Ectodermal cell (in vitro differentiated cells): Measurements from ENCODE around the gene ART1.
"Not testable (repeated sequence)": the region's sequence is repeated elsewhere in the genome, so short reads cannot be mapped to it uniquely, and the experiment has no call there.

ENCODE experiments used
- H3K27ac ChIP-seq: 2 replicates; pipeline ENCODE4 v1.7.0; 2013; ENCODE audit warnings: mild to moderate bottlenecking, low read depth, low read length; ENCODE audit not compliant: insufficient read depth, poor library complexity, severe bottlenecking
- H3K27me3 ChIP-seq: 2 replicates; pipeline ENCODE4 v1.7.0; 2013; ENCODE audit warnings: mild to moderate bottlenecking, low read length; ENCODE audit not compliant: insufficient read depth, control insufficient read depth, poor library complexity, severe bottlenecking
- H3K36me3 ChIP-seq: one replicate; pipeline ENCODE4 v1.7.0; 2013; ENCODE audit warnings: low read length; ENCODE audit not compliant: control insufficient read depth, insufficient read depth
- H3K4me1 ChIP-seq: one replicate; pipeline ENCODE4 v1.7.0; 2013; ENCODE audit warnings: low read length; ENCODE audit not compliant: control insufficient read depth, insufficient read depth
- H3K4me3 ChIP-seq: 2 replicates; pipeline ENCODE4 v1.7.0; 2013; ENCODE audit warnings: low read depth, low read length, control low read depth; ENCODE audit not compliant: insufficient read depth
- H3K9me3 ChIP-seq: 2 replicates; pipeline ENCODE4 v1.7.0; 2013; ENCODE audit warnings: mild to moderate bottlenecking, low read length, moderate library complexity; ENCODE audit not compliant: control insufficient read depth
- whole genome bisulfite sequencing, 2 experiments: methylation state at CpG; one replicate each; pipeline ENCODE4 v1.1.7; 2013; ENCODE audit warnings: missing lambda C conversion rate in 2 of 2; 5-methylcytosine and 5-hydroxymethylcytosine counted together

The ART1 gene

DNA sequence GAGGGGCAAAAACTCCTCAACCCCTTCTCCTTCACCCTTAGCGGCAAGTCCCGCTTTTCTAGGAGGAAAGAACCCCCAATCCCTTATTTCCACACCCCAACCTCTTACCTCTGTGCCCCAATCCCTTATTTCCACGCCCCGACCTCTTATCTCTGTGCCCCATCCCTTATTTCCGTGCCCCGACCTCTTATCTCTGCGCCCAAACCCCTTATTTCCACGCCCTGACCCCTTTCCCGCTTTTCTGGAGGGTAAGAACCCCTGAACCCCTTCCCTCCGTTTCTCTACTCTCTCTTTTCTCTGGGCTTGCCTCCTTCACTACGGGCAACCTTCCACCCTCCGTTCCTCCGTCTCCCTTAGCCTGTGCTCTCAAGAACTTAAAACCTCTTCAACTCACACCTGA lies 3.9 kb downstream of the ART1 start:
- H3K4me1 ChIP-seq, H3K9me3 ChIP-seq, H3K36me3 ChIP-seq, H3K27me3 ChIP-seq, H3K27ac ChIP-seq, H3K4me3 ChIP-seq: not testable (repeated sequence)
- WGBS, 2 experiments: 80 to 81% methylated on average over 13 of the region's 13 CpGs

GRCh38 chr11:3649374-3649773 lies 4.4 kb downstream of the ART1 start:
- WGBS, 2 experiments: 68 to 69% methylated on average over 9 of the region's 9 CpGs
- H3K9me3 ChIP-seq, H3K4me3 ChIP-seq, H3K36me3 ChIP-seq, H3K27ac ChIP-seq, H3K4me1 ChIP-seq, H3K27me3 ChIP-seq: not testable (repeated sequence)

GRCh38 chr11:3652514-3652913 lies 7.6 kb downstream of the ART1 start:
- WGBS, 2 experiments: 89 to 94% methylated on average over 2 to 3 of the region's 3 CpGs
- H3K36me3 ChIP-seq, H3K27ac ChIP-seq, H3K27me3 ChIP-seq, H3K4me1 ChIP-seq, H3K4me3 ChIP-seq, H3K9me3 ChIP-seq: not testable (repeated sequence)

DNA sequence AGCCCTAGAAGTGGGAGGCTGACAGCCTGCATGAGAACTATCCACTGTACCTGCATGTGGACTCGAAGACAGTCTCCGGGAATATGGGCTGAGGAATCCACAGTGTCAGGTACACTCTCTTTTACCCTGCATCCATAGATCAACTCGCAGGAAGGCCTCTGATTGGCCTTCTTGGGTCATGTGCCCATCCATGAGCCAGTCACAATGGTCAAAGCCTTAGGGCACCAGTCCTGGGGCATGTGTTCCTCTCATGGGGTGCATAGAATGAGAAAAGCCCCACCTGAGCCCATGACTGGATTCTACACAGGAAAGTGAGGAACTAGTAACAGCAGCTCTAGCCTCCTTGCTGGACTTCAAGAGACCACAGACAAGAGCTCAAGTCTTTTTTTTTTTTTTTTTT lies 10.6 kb downstream of the ART1 start:
- H3K27ac ChIP-seq: no peak overlapping the region
- H3K9me3 ChIP-seq: no peaks in the 10 kb centered on the region
- no peak overlapping the region for H3K4me3 ChIP-seq
- no peaks in the 10 kb centered on the region for H3K27me3 ChIP-seq
- no peaks in the 10 kb centered on the region for H3K36me3 ChIP-seq
- 90 to 92% methylated on average over 3 of the region's 3 CpGs for WGBS, 2 experiments
- H3K4me1 ChIP-seq: no peaks in the 10 kb centered on the region

DNA sequence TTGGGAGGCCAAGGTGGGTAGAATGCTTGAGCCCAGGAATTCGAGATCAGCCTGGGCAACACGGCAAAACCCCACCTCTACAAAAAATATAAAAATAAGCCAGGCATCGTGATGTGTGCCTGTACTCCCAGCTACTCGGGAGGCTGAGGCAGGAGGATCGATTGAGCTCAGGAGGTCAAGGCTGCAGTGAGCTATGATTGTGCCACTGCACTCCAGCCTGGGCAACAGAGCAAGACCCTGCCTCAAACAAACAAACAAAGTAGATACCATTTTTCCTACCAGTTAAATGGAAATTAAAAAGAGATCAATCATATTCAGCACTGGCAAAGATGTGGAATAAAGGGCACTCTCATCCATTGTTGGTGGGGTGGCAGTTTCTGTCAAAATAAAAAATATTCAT lies 12.4 kb downstream of the ART1 start:
- H3K36me3 ChIP-seq, H3K4me1 ChIP-seq, H3K4me3 ChIP-seq, H3K9me3 ChIP-seq, H3K27me3 ChIP-seq, H3K27ac ChIP-seq: not testable (repeated sequence)
- WGBS, 2 experiments: 90 to 92% methylated on average over 5 of the region's 5 CpGs

DNA sequence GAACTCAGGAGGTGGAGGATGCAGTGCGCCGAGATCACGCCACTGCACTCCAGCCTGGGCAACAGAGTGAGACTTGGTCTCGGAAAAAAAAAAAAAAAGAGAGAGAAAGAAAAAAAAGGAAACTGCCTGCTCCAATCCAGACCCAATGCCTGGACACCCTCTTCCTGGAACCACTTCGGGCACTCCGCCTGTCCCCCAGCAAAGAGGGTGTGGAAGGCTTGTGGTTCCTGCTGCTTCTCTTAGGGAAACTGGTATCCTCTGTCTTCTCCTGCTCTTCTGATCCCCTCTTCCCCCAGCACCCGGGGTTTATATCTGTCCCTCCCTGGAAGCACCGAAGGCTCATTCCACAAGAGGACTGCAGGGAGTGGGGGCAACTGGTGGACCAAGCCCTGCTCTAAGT lies 13.3 kb downstream of the ART1 start:
- no peaks in the 10 kb centered on the region for H3K36me3 ChIP-seq
- H3K9me3 ChIP-seq: no peaks in the 10 kb centered on the region
- H3K4me3 ChIP-seq: no peak overlapping the region
- 93 to 96% methylated on average over 8 of the region's 8 CpGs for WGBS, 2 experiments
- H3K27ac ChIP-seq: no peak overlapping the region
- no peaks in the 10 kb centered on the region for H3K4me1 ChIP-seq
- H3K27me3 ChIP-seq: no peaks in the 10 kb centered on the region

DNA sequence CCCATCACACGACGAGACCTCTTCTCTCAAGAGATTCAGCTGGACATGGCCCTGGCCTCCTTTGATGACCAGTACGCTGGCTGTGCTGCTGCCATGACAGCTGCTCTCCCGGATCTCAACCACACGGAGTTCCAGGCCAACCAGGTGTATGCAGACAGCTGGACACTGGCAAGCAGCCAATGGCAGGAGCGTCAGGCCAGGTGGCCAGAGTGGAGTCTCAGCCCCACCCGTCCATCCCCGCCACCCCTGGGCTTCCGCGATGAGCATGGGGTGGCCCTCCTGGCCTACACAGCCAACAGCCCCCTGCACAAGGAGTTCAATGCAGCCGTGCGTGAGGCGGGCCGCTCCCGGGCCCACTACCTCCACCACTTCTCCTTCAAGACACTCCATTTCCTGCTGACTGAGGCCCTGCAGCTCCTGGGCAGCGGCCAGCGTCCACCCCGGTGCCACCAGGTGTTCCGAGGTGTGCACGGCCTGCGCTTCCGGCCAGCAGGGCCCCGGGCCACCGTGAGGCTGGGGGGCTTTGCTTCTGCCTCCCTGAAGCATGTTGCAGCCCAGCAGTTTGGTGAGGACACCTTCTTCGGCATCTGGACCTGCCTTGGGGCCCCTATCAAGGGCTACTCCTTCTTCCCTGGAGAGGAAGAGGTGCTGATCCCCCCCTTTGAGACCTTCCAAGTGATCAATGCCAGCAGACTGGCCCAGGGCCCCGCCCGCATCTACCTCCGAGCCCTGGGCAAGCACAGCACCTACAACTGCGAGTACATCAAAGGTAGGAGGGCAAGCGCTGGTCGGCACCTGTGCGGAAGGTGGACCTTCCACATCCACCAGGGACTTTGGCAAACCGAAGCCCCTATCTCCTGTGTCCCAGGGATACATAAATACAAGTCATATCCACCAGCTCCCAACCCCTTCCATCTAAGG lies 14.9 kb downstream of the ART1 start:
- 94 to 95% methylated on average over 33 of the region's 33 CpGs for WGBS, 2 experiments
- H3K4me3 ChIP-seq: no peak overlapping the region
- H3K27ac ChIP-seq: no peak overlapping the region
- H3K36me3 ChIP-seq: no peaks in the 10 kb centered on the region
- no peaks in the 10 kb centered on the region for H3K27me3 ChIP-seq
- no peaks in the 10 kb centered on the region for H3K4me1 ChIP-seq
- H3K9me3 ChIP-seq: no peaks in the 10 kb centered on the region

- 90% methylated on average over 2 of the region's 2 CpGs for WGBS, 2 experiments
- H3K36me3 ChIP-seq: no peaks in the 10 kb centered on the region
- H3K4me3 ChIP-seq: no peak overlapping the region
Measured at GRCh38 chr11:3660960-3661359, 16.0 kb downstream of the ART1 start.

DNA sequence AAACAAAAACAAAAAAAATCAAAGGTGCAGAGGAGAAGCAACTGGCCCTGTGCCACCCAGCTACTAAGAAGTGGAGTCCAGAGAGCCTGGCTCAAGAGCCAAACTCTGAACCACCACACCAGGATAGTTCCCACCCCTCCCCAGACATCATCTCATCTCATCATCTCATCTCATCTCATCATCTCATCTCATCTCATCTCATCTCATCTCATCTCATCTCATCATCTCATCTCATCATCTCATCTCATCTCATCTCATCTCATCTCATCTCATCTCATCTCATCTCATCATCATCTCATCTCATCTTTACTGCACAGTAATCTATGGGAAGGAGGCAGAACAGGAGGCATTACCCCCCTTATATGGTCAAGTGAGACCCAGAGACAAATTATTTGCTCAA lies 17.9 kb downstream of the ART1 start:
- H3K27ac ChIP-seq: no peak overlapping the region
- no peaks in the 10 kb centered on the region for H3K36me3 ChIP-seq
- H3K4me1 ChIP-seq: no peaks in the 10 kb centered on the region
- no peak overlapping the region for H3K4me3 ChIP-seq
- H3K9me3 ChIP-seq: no peaks in the 10 kb centered on the region
- no peaks in the 10 kb centered on the region for H3K27me3 ChIP-seq

More at GRCh38 chr11:3660960-3661359, 16.0 kb downstream of the ART1 start:
- Histone ChIP-seq H3K27me3 (no peaks in the 10 kb centered on the region), H3K9me3 (no peaks in the 10 kb centered on the region), H3K27ac (no peak overlapping the region), H3K4me1 (no peaks in the 10 kb centered on the region)

DNA sequence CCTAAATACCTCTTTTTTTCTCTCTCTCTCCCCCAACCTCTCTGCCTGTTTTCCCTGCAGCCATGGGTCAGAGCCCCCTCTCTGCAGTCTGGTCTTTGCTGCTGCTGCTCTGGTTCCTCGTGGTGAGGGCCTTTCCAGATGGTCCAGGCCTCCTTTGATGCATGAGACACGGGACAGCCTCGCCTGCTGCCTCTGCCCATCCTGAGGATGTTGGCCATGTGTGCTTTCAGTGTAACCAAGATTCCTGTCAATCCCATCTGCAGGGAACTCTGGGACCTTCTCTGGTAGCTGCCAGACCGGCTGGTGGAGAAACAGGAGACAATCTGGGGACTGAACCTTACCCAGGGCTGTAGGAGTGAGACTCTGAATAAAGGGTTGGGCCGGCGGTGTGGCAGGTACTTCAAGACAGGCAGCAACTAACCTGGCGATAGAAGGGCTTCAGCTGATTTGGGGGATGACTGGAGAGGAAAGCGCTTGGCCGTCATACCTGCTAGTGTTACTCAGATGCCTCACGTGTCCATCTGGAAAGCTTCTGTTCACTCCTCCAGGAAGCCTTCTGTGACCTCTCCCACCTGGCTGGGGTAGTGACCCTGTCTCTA lies 19.2 kb downstream of the ART1 start:
- Histone ChIP-seq H3K9me3 (no peaks in the 10 kb centered on the region), H3K4me3 (no peak overlapping the region), H3K4me1 (no peaks in the 10 kb centered on the region), H3K27ac (no peak overlapping the region), H3K36me3 (peaks cover 1% of the 10 kb centered on the region), H3K27me3 (no peaks in the 10 kb centered on the region)
- WGBS, 2 experiments: 92 to 93% methylated on average over 10 of the region's 10 CpGs
